GM21576 (cell line): ENCODE measurements around the gene SLC25A48.
A peak's percentile ranks its signal among the peaks of the same experiment; 100 is the strongest.

Source experiments
- ATAC-seq: cut with Tn5 transposase; IDR thresholded peaks from one replicate; pipeline ENCODE4 v1.9.1; 2021; ENCODE audit warnings: mild to moderate bottlenecking, moderate library complexity; ENCODE audit not compliant: unreplicated experiment

SLC25A48 gene

GRCh38 chr5:135834639-135835529 lies at the start of gene SLC25A48:
SLC25A48 (plus strand) TSS chr5:135834663; CDS start chr5:135834848, 185 bp downstream.
- peak; percentile 67 for ATAC-seq

GRCh38 chr5:135800656-135801055 lies 33.8 kb upstream of the SLC25A48 start:
- ATAC-seq, result no peak

GRCh38 chr5:135810188-135810943 lies 24.1 kb upstream of the SLC25A48 start:
- ATAC-seq, result no peak

GRCh38 chr5:135811007-135811406 lies 23.5 kb upstream of the SLC25A48 start:
- ATAC-seq, result no peak

- ATAC-seq, result no peak
Observed at GRCh38 chr5:135813758-135814157, 20.7 kb upstream of the SLC25A48 start.

GRCh38 chr5:135814316-135814715 lies 20.1 kb upstream of the SLC25A48 start:
- ATAC-seq, result no peak

GRCh38 chr5:135814812-135815211 lies 19.7 kb upstream of the SLC25A48 start:
- no peak for ATAC-seq

- no peak for ATAC-seq
Observed at GRCh38 chr5:135821061-135821801, 13.2 kb upstream of the SLC25A48 start.

- ATAC-seq, result no peak
Observed at GRCh38 chr5:135821802-135822201, 12.7 kb upstream of the SLC25A48 start.

GRCh38 chr5:135822286-135822685 lies 12.2 kb upstream of the SLC25A48 start:
- no peak for ATAC-seq

GRCh38 chr5:135822959-135823358 lies 11.5 kb upstream of the SLC25A48 start:
- ATAC-seq, result no peak

- no peak for ATAC-seq
Observed at GRCh38 chr5:135823881-135824280, 10.6 kb upstream of the SLC25A48 start.

- ATAC-seq, result no peak
Observed at GRCh38 chr5:135824541-135825041, 9.9 kb upstream of the SLC25A48 start.

GRCh38 chr5:135825373-135826220 lies 8.9 kb upstream of the SLC25A48 start:
- ATAC-seq, result no peak

GRCh38 chr5:135826221-135826525 lies 8.3 kb upstream of the SLC25A48 start:
- no peak for ATAC-seq

GRCh38 chr5:135826994-135827671 lies 7.3 kb upstream of the SLC25A48 start:
- no peak for ATAC-seq

GRCh38 chr5:135827965-135828781 lies 6.3 kb upstream of the SLC25A48 start:
- ATAC-seq, result no peak

- ATAC-seq, result no peak
Observed at GRCh38 chr5:135828782-135829127, 5.7 kb upstream of the SLC25A48 start.

GRCh38 chr5:135829179-135829578 lies 5.3 kb upstream of the SLC25A48 start:
- no peak for ATAC-seq
